ENCODE data around the gene DES. TPM values are rescaled to one million over a fixed set of nuclear protein-coding genes. Genes with fewer than 3 reads are reported as not detected.

DES gene
- total and polyA plus RNA-seq, 9 of the 15 experiments (the other 6 are each of a cell fraction or from before 2014, with no cell fraction given): 2.5 to 58.9 (median 21.9) TPM

DNA sequence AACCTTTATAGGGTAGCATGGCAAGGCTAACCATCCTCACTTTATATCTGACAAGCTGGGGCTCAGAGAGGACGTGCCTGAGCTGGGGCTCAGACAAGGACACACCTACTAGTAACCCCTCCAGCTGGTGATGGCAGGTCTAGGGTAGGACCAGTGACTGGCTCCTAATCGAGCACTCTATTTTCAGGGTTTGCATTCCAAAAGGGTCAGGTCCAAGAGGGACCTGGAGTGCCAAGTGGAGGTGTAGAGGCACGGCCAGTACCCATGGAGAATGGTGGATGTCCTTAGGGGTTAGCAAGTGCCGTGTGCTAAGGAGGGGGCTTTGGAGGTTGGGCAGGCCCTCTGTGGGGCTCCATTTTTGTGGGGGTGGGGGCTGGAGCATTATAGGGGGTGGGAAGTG is 1.2 kb upstream of the DES start:
- no peak for ATAC-seq
- no peak for FAIRE-seq
- no peak overlapping the region for H3K4me3 ChIP-seq
- H3K27ac ChIP-seq (ENCODE audit: extremely low read depth, low read depth, low read length): no peak overlapping the region
- intact Hi-C loops (cut with micrococcal nuclease): no loop called here
- TF ChIP-seq ERF (CRISPR knock-in tag; IDR thresholded peaks at IDR 0.05): no peak
- no peak for TF ChIP-seq ZNF445 (CRISPR knock-in tag; IDR thresholded peaks at IDR 0.05; ENCODE audit: low read depth)
- TF ChIP-seq POLR2A (conservative IDR thresholded peaks at IDR 0.05): no peak
- no peak for TF ChIP-seq TAF7 (tag; IDR thresholded peaks at IDR 0.05)
- CTCF ChIA-PET (ENCODE audit: low intra/inter-chr PET ratio): no interaction called here
- no peak for DNase-seq (ENCODE audit: extremely low read depth in 1 of 4, low spot score in 3 of 4)
- H3K9me1 ChIP-seq (ENCODE audit: control insufficient read depth, insufficient read depth, low read length): no peaks in the 10 kb centered on the region
- 58% methylated on average over 3 of the region's 4 CpGs for WGBS (ENCODE audit: insufficient coverage, low coverage, missing lambda C conversion rate)
- no peak overlapping the region for H3K4me2 ChIP-seq (ENCODE audit: insufficient read depth, low read length)
- no TSS peak for BruUV-seq (replicated peaks)
- POLR2A ChIA-PET: interaction anchor here (0.6 to 1.0 kb wide), 2 partner anchors 13 to 78 kb away, joined by 3 read pairs; no protein-coding TSS in a partner anchor
- peaks cover 16 to 41% of the 10 kb centered on the region in 2 experiments for H3K4me1 ChIP-seq (replicated peaks in 1 of 2; ENCODE audit: control insufficient read depth in 2 of 2, insufficient read depth in 2 of 2, low read length in 2 of 2)
- in situ Hi-C loops (cut with MboI): no loop called here
- H3K79me2 ChIP-seq (ENCODE audit: control insufficient read depth, insufficient read depth, low read length): no peaks in the 10 kb centered on the region
- no peaks in the 10 kb centered on the region for H4K20me1 ChIP-seq (replicated peaks; ENCODE audit: control insufficient read depth, insufficient read depth, low read length)
- no peaks in the 10 kb centered on the region for H3K36me3 ChIP-seq (ENCODE audit: control insufficient read depth, insufficient read depth, low read length)
- peaks cover 4% of the 10 kb centered on the region for H3K9me3 ChIP-seq (replicated peaks; ENCODE audit: control insufficient read depth, insufficient read depth, low read depth, low read length)
- H3K27me3 ChIP-seq (ENCODE audit: control insufficient read depth in 2 of 2, insufficient read depth in 2 of 2, low read length in 2 of 2): no peaks in the 10 kb centered on the region
- no peak overlapping the region for H3K9ac ChIP-seq (ENCODE audit: insufficient read depth in 1 of 2, low read depth in 2 of 2, low read length in 2 of 2)
- no peak overlapping the region for H2AFZ ChIP-seq (ENCODE audit: low read depth, low read length)

- Histone ChIP-seq H3K27ac (ENCODE audit: extremely low read depth, low read depth, low read length) (no peak overlapping the region), H2AFZ (ENCODE audit: low read depth, low read length) (no peak overlapping the region), H3K9ac (ENCODE audit: insufficient read depth in 1 of 2, low read depth in 2 of 2, low read length in 2 of 2) (peak overlapping the region in 1 of 2 experiments; percentile 81; a peak in 2 of 4 replicates), H3K4me2 (ENCODE audit: insufficient read depth, low read length) (no peak overlapping the region), H3K9me1 (ENCODE audit: control insufficient read depth, insufficient read depth, low read length) (no peaks in the 10 kb centered on the region), H3K79me2 (ENCODE audit: control insufficient read depth, insufficient read depth, low read length) (no peaks in the 10 kb centered on the region), H3K27me3 (ENCODE audit: control insufficient read depth in 2 of 2, insufficient read depth in 2 of 2, low read length in 2 of 2) (no peaks in the 10 kb centered on the region), H3K9me3 (replicated peaks; ENCODE audit: control insufficient read depth, insufficient read depth, low read depth, low read length) (peaks cover 3% of the 10 kb centered on the region), H4K20me1 (replicated peaks; ENCODE audit: control insufficient read depth, insufficient read depth, low read length) (no peaks in the 10 kb centered on the region), H3K4me3 (no peak overlapping the region), H3K4me1 (replicated peaks in 1 of 2; ENCODE audit: control insufficient read depth in 2 of 2, insufficient read depth in 2 of 2, low read length in 2 of 2) (peaks cover 16 to 41% of the 10 kb centered on the region in 2 experiments), H3K36me3 (ENCODE audit: control insufficient read depth, insufficient read depth, low read length) (no peaks in the 10 kb centered on the region)
- WGBS (ENCODE audit: insufficient coverage, low coverage, missing lambda C conversion rate): 50% methylated on average over 5 of the region's 9 CpGs
- no peak for FAIRE-seq
- ChIA-PET CTCF (ENCODE audit: low intra/inter-chr PET ratio) (no interaction called here), POLR2A (interaction anchor here (1.0 kb wide), 1 partner anchor 77 kb away, joined by 3 read pairs; no protein-coding TSS in a partner anchor)
- in situ Hi-C loops (cut with MboI) (no loop called here), intact Hi-C loops (cut with micrococcal nuclease) (no loop called here)
- peak in 2 of 4 experiments; percentile 25 to 31 for DNase-seq (ENCODE audit: extremely low read depth in 1 of 4, low spot score in 3 of 4)
- ATAC-seq: no peak
- BruUV-seq (replicated peaks): no TSS peak
- TF ChIP-seq ZNF253 (CRISPR knock-in tag; conservative IDR thresholded peaks at IDR 0.05): no peak
- TF ChIP-seq EGR1 (conservative IDR thresholded peaks at IDR 0.05): peak; percentile 69
- no peak for TF ChIP-seq SIN3A (IDR thresholded peaks at IDR 0.05; ENCODE audit: borderline replicate concordance in 2 of 2, control insufficient read depth in 1 of 2, low read depth in 2 of 2, low read length in 2 of 2)
- TF ChIP-seq, protein P1, sequence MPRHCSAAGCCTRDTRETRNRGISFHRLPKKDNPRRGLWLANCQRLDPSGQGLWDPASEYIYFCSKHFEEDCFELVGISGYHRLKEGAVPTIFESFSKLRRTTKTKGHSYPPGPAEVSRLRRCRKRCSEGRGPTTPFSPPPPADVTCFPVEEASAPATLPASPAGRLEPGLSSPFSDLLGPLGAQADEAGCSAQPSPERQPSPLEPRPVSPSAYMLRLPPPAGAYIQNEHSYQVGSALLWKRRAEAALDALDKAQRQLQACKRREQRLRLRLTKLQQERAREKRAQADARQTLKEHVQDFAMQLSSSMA (CRISPR knock-in tag; IDR thresholded peaks at IDR 0.05): no peak
- TF ChIP-seq MAFF (IDR thresholded peaks at IDR 0.05; ENCODE audit: low read length): no peak
- TF ChIP-seq SMAD1 (IDR thresholded peaks at IDR 0.05; ENCODE audit: low read depth, low read length, partially characterized antibody): no peak
- TF ChIP-seq, protein P2, sequence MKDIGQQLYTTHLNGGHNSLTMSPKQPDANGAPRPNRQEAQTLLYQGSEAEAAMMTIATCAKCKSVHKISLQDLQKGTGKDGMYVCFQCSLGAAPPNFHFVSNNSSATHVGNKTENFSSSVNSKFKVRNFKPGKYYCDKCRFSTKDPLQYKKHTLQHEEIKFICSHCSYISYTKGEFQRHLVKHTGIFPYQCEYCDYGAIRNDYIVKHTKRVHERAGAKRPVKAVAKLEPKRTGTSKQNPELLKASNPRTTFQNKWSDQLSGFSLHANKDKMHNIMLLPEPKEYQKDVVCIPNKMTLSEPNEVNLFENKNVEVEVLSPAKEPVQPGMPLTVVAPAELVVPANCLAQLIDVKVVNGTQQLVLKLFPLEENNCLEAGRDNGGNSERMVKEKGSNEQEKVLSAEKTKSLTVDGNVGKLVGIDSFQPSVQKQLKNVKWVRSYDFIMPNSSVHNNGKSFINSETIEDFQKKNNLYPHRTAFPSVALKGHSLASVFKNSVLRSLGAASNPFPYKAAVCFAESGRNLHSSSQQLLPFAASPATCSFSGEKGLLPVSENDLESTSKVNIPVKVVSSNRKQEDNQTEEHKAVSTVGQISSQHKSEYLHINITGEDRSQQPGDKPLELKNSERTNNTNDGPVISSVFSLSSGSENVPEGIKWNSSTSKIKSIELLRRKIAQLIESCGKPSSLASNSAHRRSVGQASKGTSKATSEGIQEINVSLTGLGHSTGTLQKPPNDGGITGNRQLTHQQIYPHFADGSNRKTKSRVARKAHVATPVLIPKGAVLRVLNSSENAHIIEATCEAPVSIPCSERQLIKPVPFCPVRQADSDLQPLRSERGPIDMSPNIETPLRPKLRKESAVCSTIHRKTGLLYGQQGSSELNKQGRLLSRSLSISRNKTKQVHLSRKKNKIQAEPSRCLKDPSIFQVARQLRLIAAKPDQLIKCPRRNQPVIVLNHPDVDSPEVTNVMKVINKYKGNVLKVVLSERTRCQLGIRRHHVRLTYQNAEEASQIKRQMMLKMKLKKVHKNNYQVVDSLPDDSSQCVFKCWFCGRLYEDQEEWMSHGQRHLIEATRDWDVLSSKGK (CRISPR knock-in tag; IDR thresholded peaks at IDR 0.05): no peak
Observed at GRCh38 chr2:219417374-219417773, 803 bp upstream of the DES start.

All from K562 (cell line).